ENCODE measurements around the gene AMIGO2. TPM values are rescaled to one million over a fixed set of nuclear protein-coding genes. Genes with fewer than 3 reads are reported as not detected.
"Not testable (repeated sequence)": the region's sequence is repeated elsewhere in the genome, so short reads cannot be mapped to it uniquely, and the experiment has no call there.

Gene AMIGO2
- polyA plus RNA-seq (ENCODE audit: insufficient read length), result 1.3 TPM

- peak; percentile 16 for DNase-seq (ENCODE audit: low read depth)
These were observed at the start of gene AMIGO2, which contains the start of gene PCED1B for GRCh38 chr12:47079468-47079980. AMIGO2 (minus strand) TSS chr12:47079959; CDS start chr12:47079002, 957 bp downstream. PCED1B (plus strand) TSS chr12:47079621; CDS start chr12:47235064, 155,443 bp downstream.

DNA sequence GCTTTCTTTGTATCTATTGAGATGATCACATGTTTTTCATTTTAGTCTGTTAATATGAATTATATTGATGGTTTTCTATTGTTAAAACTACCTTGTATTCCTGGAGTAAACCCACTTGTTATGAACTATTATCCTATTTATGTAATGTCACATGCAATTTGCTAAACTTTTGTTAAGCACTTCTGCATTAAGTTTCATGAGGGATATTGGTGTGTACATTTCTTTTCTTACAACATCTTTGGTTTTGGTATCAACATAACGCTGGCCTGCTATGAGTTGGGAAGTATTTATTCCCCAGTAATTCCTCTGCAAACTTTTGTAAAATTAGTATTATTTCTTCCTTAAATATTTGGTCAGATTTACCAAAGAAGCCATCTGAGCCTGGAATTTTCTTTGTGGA lies 46.5 kb upstream of the AMIGO2 start:
- DNase-seq (ENCODE audit: low read depth), result no peak

- no peak for DNase-seq (ENCODE audit: low read depth)
These were observed 44.7 kb upstream of the AMIGO2 start for GRCh38 chr12:47124451-47124850.

GRCh38 chr12:47123730-47124129 lies 44.0 kb upstream of the AMIGO2 start:
- no peak for DNase-seq (ENCODE audit: low read depth)

DNA sequence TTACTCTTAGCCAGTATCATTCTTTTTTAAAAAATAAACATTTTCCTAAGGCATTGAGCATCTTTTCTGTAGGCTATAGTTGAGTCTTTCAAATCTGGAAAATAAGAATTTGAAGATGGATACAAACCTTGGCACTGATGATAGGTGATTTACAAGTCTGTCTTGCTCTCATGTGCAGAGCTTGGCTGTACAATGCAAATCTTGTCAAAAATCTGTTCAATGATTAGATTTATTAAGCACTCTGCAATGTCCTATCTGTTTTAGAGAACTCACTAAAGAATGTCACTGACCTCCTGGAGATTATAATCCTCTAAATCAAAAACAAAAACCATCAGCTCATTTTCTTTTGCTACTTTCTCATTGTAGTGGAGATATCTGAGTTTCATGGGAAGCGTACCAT lies 42.8 kb upstream of the AMIGO2 start:
- DNase-seq (ENCODE audit: low read depth), result no peak

DNA sequence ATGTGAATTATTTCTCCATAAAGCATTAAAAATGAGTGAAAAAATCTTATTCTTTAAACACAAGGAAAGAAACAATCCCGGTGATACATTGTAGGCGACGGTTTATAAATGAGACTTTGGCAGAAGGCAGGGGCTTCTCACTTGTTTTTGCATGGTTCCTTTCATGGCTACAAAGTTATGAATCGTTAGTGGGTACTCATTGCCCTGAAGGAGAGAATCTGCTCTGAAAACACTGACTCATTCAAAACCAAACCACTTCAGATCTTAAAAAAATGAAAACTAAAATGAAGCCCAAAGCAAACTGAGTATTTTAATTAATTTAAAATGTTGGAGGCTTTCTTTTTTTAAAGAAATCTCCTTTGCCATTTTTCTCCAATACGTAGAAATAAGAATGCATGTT lies 41.4 kb upstream of the AMIGO2 start:
- DNase-seq (ENCODE audit: low read depth), result no peak

- DNase-seq (ENCODE audit: low read depth), result no peak
These were observed 41.0 kb upstream of the AMIGO2 start for GRCh38 chr12:47120736-47121135.

DNA sequence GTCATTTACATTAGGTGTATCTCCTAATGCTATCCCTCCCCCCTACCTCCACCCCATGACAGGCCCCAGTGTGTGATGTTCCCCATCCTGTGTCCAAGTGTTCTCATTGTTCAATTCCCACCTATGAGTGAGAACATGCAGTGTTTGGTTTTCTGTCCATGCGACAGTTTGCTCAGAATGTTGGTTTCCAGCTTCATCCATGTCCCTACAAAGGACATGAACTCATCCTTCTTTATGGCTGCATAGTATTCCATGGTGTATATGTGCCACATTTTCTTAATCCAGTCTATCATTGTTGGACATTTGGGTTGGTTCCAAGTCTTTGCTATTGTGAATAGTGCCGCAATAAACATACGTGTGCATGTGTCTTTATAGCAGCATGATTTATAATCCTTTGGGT lies 37.5 kb upstream of the AMIGO2 start:
- DNase-seq (ENCODE audit: low read depth), result not testable (repeated sequence)

DNA sequence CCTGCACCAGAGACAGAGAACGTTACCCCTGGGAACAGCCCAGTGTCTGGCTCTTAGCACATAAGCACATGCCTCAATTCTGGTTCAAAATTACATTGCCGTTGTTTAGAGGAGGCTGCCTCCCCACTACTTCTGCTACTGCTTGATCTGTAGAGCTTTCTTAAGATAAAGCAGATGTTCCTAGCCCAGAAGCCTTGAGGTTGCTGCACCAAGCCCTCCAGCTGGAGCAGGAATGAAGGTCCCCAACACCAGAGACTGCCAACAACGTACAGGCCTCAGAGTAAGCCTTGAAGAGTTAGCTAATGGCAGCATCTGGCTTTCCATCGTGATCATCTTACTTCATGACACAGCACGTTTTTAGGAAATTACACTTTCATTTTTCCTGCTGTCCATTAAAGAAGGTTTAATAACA lies 34.7 kb upstream of the AMIGO2 start:
- DNase-seq (ENCODE audit: low read depth), result no peak

DNA sequence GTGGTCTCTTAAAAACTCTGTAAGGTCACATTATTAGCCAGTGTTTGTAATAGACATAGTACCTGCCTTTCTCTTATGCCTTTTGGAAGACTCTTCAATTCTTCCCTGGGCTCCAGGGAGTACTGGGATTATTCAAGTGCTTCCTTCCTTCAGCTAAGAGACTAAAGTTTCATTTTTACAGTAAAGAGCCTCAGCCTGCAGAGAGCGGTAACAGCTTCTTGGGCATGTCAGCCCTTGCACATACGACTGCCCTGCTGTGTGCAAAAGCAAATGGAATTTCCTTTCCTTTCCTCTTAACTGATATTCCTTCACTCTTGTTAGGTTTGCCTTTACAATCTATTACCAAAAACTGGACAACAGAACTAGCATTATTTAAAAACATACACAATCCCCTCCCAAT lies 32.9 kb upstream of the AMIGO2 start:
- DNase-seq (ENCODE audit: low read depth), result no peak

GRCh38 chr12:47111854-47112253 lies 32.1 kb upstream of the AMIGO2 start:
- DNase-seq (ENCODE audit: low read depth), result no peak

GRCh38 chr12:47111392-47111778 lies 31.6 kb upstream of the AMIGO2 start:
- no peak for DNase-seq (ENCODE audit: low read depth)

GRCh38 chr12:47110718-47111391 lies 31.1 kb upstream of the AMIGO2 start:
- no peak for DNase-seq (ENCODE audit: low read depth)

DNA sequence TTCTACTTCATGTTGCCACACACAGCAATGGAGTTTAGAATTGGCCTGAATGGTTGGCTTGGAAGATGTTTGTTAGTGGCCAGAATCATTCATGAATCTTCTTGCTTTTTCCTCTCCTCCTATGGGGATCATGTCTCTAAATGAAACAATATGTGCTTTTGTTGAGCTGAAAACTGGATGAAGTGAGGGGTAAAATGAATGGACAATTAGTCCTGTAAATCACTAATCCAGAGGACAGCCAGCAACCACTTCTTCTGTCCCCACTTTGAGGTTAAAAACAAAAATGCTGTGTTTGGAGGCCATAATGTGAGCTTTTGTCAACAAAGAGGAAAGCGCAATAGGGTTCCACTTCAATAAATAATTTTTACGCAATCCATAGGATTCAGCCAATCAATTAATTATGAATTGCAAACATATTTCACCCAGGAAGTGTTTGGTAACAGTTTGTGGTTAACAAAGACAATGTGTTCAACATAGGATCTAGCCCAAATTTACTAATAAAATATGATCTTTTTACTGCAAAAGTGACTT lies 30.3 kb upstream of the AMIGO2 start:
- no peak for DNase-seq (ENCODE audit: low read depth)

DNA sequence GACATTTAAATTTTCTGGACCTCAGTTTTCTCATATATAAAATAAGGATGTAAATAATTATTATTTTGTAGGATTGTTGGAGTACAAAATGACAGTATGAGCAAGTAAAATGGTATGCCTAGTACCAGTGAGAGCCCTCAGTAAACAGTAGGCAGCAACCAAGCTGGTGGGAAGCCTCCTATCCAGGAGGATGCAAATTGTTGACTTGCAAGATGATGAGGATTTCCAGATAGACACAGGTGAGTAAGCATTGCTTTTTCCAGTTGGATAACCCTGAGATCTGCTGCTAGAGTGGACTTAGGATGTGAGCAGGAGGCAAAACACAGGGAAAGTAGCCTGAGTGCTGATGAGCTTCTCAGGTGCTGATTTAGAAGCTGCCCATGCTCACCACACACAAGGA lies 28.2 kb upstream of the AMIGO2 start:
- DNase-seq (ENCODE audit: low read depth), result no peak

GRCh38 chr12:47107446-47107845 lies 27.7 kb upstream of the AMIGO2 start:
- no peak for DNase-seq (ENCODE audit: low read depth)

- no peak for DNase-seq (ENCODE audit: low read depth)
These were observed 26.3 kb upstream of the AMIGO2 start for GRCh38 chr12:47105914-47106674.

GRCh38 chr12:47102845-47103651 lies 23.3 kb upstream of the AMIGO2 start:
- DNase-seq (ENCODE audit: low read depth), result no peak

- DNase-seq (ENCODE audit: low read depth), result no peak
These were observed 22.6 kb upstream of the AMIGO2 start for GRCh38 chr12:47102406-47102805.

DNA sequence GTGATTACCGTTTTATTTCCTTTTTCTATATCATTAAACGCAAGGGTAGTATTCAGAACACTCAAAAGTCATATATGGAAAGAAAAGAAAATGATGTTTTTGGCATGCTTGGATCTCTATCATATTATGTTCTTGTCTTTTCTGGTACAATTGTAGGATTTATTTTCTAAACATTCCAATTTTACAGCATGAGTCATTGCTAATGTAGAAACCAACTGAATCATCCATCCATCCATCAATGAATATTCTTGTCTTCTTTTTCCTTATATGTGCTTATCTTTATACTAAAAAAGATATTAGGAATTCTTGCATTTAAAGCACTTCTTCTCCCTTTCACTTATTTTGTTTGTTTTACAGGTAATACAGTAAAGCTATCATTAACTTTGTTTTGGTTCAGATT lies 20.4 kb upstream of the AMIGO2 start:
- no peak for DNase-seq (ENCODE audit: low read depth)

- DNase-seq (ENCODE audit: low read depth), result no peak
These were observed 19.9 kb upstream of the AMIGO2 start for GRCh38 chr12:47099610-47100009.

GRCh38 chr12:47098099-47098498 lies 18.3 kb upstream of the AMIGO2 start:
- DNase-seq (ENCODE audit: low read depth), result no peak

Data from forelimb muscle (tissue), 1 donor.